Measurements from ENCODE around the gene PHACTR1. TPM values are rescaled to one million over a fixed set of nuclear protein-coding genes. Genes with fewer than 3 reads are reported as not detected.

Gene PHACTR1
- total RNA-seq (2022; extraction: Qiagen RNA extraction; ENCODE audit: low read depth): 0.06 to 0.25 TPM in 2 of 5 replicates, not detected in the others

DNA sequence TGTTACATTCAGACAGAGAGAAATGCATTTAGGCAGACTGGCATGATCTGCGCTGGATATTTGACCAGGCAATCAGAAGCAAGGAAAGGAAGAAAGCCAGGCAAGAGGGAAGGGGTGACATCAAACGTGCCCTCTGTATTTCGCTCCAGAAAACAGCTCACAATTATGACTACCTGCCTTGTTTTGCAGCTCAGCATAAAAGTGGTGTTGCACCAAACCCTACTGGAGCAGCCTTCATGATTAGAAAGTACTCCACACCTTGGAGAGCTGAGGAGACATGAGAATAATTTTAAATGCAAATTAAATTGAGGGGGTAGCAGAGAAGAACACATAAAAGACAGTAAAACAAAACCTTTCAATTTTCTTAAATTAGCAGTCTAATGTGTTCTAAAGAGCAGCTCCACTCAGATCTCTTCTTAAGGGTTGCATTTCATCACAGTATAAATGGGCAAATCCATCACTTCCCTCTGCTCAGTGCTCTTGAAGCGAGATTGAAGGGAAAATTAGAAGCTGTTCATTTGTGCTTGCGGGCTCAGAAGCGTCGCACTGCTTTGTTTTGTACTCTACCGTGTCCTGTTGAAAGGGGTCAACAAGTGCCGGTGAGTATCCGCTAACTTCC lies at the start of gene PHACTR1:
PHACTR1 (plus strand) TSS at position 470 of the 619 bp plus-strand sequence.

DNA sequence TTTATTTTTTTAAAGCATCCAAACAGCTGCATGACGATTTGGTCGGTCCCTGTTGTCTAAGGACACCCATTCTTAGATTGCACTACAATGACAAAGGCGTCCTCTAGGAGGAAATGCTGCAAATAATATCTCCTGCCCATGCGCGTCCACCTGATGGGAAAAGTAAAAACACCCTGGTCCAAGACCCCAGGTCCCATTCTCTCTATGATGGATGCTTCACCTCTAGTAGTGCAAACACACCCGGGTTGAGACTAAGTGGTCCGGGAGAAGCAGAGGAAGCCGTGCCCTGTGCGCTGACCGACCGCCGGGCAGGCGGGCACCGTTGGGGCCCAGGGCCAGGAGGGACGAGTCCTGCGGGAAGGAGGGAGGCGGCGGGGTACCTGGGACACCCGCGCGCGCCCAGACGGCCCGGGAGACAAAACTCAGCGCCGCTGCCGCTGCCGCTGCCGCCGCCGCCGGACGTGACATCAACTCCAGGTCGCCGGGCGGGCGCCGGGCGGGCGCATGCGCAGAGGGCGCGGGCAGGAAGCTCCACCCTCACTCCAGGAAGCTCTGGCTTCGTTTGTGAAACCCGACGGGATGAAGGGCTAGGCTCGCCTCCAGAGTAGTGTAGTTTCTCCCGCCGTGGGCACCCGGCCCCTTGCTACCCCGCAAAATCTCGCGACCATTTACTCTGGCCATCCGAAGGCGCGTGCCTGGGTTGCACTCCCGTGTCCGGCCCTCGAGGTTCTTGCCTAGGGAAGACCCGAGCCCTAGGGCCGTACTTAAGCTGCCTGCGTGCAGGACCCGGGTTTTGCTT lies 611.7 kb downstream of the PHACTR1 start, which contains the start of gene TBC1D7:
TBC1D7 (minus strand) TSS at position 462 of the 799 bp plus-strand sequence. CDS start 1,639 bp downstream, outside the sequence.

Measured in A549 treated with ZK216348 at 1 μM for 4 hours (cell line).